GM21515 (cell line): Measurements from ENCODE around the gene KRT4.
"Not testable (repeated sequence)": the region's sequence is repeated elsewhere in the genome, so short reads cannot be mapped to it uniquely, and the experiment has no call there.

ENCODE experiments used
- ATAC-seq: cut with Tn5 transposase; IDR thresholded peaks from one replicate; pipeline ENCODE4 v1.9.1; 2021; ENCODE audit not compliant: unreplicated experiment

Gene KRT4

DNA sequence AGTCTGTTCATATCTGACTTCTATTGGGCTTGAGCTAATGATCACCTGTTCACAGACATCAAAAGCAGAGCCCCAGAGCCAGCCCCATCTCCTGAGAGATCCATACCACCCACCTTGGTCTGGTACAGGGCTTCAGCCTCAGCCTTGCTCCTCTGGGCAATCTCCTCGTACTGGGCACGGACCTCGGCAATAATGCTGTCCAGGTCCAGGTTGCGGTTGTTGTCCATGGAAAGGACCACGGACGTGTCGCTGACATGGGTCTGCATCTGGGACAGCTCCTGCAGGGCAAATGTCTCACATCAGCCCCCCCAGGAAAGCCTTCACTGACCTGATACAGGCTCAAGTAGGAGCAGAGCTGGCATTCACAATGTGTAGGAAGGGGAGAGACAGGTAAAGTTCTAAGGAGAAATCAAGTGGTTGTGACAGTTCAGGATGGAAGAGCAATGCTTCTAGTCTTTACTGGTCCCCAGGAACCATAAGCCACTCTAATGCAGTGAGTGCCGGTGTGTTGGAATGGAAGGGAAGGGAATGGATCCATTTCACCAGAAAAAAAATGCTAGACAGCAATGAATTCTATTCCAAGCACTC, 5.2 kb downstream of the KRT4 start:
- no peak for ATAC-seq

DNA sequence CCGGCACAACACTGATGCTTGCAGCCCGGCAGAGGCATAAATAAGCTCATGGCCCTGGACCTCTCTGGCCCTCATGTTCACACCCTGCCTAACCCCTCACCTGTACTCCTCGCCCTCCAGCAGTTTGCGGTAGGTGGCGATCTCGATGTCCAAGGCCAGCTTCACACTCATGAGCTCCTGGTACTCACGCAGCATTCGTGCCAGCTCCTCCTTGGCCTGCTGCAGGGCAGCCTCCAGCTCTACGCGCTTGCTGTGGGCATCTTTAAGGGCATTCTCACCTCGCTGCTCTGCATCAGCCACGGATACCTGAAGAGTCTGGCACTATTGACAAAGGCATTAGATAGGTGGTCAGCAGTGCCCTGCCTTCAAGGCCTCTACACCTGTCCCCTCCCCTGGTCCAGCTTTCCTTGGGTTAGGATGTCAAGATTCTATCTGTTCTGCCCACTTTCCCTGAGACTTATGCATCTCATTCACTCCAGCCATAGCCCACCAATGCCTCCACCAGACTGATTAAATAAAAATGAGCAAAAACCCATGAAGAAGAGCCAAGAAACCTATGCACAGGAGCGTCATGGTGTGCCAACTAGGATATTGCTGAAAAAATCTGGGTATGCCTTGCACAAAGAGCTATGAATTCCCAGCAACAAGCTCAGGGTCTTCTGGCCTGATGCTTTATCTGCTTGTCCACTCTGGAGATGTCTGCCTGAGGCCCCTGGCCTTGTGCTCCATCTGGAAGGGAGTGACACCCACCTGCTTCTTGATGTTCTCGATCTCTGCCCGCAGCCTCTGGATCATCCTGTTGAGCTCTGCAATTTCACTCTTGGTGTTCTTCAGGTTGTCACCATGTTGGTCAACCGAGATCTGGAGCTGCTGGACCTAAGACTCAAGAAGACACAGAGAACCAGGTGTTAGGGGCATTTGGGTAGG, 6.1 kb downstream of the KRT4 start:
- ATAC-seq: no peak

DNA sequence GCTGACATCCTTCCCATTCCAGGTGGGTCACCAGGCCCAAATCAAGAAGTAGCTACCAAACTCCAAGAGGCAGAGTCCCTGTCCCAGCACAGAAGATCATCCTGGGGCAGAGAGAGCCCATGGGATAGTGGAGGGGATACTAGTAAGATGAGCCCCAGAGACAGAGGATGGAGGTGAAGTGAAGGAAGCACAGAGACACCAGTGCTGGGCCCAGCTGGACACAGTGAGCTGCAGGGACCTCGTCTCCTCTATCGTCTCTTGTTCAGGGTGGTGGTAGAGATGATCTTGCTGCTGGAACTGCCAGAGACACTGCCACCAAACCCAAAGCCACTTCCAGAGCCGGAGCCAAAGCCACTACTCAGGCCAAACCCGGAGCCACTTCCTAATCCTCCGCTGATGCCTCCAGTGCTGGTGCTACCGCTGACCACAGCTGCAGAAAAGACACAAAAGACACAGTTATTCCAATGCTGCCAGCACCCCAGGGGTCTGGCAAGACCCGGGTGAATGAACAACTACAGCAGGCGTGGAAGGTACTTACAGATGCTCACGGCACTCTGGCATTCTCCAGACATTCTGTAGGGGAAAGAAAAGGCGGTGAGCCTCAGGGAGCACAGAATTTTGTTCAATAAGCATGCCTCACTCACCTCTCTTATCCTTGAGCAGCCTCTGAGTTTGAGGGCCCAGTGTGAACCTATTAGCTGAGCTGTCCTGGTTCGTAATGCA, 6.9 kb downstream of the KRT4 start:
- no peak for ATAC-seq

DNA sequence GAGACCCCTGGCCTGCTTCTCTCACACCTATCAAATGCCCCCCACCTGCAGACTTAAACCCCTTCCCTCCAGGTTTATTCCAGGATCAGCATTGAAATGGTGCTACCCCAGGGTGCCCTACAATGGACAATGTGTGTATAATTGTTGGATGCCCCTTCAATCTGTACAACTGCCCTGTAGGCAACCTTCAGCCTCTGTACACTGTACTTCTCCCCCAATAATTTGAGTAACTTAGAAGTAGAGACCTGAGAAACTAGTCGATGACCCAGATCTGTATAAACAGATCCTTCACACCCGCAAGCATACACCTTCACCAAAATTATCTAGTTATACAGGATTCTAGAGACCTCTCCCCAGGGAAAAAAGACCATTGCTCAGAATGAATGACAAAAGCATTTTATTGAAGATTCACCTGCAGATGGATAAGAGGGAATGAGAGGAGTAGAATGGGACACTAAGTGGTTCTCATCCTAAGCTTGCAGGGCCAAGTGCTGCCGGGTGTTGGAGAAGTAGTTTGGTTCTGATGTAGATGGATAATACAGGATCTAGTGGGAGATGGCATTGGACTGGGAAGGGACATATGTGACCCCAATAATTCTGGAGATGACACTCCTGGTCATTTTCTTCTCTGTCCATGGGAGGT, 7.6 kb downstream of the KRT4 start:
- ATAC-seq: no peak

DNA sequence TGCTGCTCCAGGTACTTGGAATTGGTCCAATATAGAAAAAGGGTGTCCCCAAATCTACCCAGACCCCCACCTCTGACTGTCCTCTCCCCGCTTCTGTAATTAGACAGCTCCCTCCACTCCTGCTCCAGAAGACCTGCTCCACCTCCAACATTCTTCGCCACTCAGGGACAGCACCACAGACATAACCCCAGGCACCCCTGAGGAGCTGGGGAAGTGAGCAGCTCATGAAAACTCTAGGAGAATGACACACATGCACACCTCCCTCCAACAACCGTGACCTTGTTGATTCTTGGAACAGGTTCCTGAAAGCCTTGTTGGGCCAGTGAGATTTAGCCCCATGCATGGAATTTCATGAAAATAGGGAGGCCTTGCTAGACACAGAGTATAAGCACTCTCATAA, 8.2 kb downstream of the KRT4 start:
- no peak for ATAC-seq

DNA sequence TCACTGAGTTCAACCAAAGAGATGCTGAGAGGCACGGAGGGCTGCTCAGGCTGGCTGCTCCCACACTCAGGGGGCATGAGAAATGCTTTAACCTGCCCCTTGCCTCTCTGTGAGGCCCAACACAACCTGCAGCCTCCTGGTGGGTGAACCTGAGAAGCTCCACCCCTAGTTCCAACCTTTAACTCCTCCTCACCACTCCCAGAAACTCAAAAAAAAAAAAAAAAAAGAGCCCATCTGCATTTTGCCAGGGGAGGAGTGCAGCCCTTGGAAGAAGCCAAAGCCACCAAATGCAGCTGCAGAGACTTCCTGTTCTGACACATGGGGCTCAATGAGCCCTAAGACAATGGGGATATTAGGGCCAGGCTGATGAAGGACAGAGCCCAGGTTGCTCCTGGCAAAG, 8.9 kb downstream of the KRT4 start:
- ATAC-seq: no peak

DNA sequence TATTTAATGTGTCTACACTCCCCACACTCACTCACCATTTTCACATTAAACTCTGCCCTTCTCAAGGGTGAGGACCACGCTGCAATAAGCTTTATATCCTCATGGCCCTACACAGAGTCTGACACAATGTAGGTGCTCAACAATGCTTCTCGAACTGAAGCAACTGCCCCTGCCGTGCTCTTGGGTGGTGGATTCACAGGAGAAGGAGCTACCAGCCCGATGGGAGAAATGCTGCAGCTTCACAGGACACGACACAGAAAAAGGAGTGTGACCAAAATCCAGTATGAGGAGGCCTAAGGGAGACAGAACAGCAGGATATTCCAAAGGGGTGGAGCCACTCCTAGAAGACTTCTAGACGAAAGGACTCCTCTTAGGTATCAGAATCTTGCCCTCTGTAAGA, 11.5 kb downstream of the KRT4 start:
- ATAC-seq: no peak

DNA sequence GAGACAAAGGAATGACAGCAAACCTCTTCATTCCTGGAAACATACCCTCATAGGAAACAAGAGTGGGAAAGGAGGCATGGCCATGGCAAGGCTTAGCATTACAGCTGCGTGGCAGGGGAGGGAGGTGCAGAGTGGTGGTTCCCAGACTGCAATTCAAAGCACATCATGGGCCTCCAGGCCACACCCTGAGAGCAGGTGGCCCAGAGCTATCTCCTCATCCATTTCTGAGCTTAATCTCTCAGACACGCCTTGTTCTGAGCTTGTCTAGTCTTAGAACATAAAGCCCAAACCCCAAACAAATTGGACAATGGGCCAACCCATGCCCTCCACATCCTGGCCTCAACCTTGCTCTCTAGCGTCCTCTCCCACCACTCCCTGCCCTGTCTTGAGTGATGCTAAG, 12.1 kb downstream of the KRT4 start:
- ATAC-seq: no peak

DNA sequence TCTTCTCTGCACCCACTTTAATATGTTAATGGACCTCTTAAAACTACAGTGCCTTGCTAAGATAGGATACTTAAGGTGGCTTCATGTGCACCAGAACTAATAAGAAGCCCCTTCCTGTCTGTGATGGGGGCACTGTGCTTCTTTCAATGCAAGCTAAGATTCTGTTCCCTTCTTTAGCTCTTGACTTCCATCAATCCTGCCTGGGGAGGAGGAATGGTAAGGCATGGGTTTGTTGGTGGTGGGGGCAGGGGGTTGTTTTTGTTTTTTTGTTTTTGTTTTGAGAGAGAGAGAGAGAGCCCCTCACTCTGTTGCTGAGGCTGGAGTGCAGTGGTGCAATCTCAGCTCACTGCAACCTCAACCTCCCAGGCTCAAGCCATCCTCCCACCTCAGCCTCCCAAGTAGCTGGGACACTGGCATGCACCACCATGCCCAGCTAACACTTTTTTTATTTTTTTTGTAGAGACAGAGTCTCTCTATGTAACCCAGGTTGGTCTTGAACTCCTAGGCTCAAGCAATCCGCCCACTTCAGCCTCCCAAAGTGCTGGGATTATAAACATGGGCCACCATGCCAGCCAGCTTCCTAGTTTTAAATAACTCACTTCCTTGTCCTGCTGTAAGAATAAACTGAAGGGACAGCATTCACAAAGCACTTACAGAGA, 13.5 kb downstream of the KRT4 start:
- no peak for ATAC-seq

DNA sequence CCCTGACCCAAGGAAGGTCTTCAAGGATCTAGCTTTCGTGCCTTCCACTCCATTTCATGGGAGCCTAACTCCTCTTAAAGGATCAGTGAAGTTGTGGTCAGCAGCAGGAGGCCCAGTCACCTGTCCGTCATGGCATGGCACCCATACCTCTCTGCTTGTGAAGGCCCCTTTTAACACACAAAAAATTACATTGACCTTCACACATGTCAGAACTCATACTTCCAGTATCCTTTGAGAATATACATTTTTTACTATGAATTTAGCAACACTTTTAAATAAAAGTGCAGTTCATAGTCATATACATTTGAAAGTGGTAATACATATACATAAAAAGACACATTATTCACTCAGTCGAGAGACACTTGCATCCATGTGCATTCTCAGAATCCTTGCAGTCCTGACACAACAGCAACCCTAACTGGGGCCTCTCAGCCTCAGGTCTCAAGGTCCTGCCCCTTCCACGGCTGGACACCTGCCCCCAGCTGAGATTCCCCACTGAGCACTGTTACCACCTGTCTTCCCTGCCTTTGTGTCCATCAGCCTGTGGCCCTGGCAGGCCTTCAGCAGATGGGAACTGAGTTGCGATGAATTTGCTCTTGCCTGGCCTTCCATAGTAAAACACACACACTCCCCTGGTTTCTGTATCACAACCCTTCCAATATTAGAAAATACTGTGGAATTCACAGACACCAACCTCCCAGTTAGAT, 14.3 kb downstream of the KRT4 start:
- no peak for ATAC-seq

DNA sequence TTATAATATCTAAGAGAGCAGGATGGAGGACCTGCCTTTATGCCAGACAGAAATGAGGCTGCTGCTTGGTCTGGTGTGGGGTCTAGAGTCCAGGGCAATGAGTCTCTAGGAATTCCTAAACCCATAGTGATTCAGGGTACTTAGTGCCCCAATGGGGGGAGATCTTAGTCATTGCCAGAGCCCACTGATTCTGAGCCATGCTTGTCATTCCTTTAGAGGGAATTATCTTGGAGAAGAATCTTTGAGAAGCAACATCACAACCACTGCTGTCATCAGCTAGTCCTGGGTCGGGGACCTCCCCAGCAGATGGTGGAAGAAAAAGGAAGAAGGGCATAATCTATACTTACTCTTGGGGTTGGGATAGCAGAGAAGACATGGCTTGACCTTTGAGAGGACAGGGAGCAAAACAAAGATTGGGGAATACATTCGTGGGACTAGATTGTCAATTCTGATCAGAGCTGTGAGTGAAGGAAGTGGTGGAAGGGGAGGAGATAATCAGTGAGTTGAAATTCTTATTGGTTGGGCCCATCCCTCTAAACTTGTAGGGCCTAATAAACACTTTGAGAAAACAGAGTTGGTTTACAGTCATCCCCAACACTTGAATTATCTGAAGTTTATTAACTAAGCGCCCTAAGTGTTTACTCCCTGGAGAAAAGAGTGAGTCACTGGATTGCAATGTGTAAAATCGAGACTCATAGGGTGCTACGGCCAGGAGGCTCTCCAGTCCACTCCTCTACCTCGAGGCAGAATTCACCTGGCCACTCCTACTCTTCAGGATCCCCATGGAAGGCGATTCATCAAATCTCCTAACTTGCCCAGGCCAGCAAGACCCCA, 15.0 kb downstream of the KRT4 start:
- no peak for ATAC-seq

DNA sequence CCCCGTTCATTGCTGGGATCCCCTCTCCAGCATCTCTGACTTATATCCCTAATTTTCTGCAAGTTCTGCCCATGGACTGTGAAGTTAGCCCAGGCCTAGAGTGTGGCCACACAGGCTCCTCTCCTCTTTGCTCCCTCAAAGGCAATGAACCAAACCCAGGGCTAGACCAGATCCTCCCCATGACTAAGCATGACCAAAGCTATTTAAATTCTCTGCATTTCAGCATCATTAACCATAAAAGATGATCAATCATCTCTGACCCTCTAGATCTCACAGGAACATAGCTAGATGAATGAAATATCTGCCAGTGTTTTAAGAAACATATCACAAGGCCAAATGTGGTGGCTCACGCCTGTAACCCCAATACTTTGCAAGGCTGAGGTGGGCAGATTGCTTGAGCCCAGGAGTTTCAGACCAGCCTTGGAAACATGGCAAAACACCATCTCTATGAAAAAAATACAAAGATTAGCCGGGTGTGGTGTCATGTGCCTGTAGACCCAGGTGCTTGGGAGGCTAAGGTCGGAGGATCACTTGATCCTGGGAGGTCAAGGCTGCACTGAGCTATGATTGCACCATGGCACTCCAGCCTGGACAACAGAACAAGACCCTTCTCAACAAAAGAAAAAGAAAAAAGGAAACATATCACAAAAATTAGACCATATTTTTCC, 15.8 kb downstream of the KRT4 start:
- no peak for ATAC-seq

DNA sequence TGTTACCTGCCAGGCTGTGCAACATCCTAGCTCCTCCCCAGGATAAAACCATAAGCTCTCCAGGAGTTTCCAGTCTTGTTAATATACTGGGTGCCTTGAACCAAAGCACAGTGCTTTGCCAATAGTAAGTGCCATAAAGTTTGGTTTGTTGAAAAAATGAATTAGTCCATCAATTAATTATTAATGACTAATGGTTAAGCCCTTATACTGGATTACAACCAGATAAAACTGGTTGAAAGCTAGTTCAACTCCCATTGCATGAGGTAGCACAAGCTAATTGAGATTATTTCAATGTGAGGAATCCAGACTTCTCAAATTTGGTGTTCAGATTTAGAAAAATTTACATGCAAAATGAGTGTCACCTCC, 16.4 kb downstream of the KRT4 start:
- no peak for ATAC-seq

DNA sequence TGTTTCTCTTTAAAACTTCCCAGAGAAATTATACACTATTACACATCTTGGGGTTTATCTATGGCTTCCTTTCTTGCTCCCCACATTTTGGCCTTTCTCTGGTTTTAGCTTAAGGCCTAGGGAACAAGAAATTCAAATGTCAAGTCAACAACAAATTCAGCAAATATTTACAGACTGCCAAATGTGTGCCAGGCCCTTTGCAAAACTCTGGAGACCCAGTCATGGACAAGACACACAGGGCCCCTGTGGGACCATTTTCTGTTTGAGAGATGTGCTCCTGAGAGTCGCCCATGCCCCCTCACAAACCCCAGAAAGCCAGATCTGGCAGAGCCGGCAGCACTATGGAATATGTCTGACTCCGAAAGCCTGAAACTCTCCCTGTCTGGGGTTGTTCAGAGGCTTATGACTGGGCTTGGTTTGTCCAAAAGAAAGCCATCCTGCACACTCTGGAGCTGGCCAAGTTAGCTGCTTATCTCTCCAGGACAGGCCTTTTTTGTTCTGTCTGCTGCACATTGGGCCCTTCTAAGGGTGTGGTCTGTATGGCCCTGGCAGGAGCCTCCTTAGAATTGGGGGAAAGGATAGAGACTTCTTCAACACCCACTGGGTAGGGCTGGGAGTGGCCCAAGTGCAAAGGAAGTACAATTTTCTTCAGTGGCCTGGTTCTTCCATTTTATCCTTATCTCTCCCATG, 16.9 kb downstream of the KRT4 start:
- no peak for ATAC-seq

DNA sequence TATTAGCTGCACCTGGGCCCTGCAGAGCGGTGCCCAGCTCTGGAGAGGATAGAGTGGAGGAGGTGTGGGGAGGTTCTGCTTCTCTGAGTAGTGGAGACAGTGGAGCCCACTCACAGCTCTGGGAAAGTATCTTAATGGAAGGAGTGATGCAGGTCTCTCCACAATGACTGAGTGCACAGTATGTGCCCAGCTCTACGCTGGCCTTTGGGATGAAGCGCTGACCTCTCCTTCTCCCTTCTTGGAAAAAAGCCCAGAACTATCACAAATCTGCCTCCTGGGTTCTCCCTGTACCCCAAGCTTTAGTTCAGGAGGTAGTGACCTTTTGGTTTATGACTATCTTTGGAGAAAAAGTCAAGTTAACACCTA, 17.5 kb downstream of the KRT4 start:
- ATAC-seq: no peak

DNA sequence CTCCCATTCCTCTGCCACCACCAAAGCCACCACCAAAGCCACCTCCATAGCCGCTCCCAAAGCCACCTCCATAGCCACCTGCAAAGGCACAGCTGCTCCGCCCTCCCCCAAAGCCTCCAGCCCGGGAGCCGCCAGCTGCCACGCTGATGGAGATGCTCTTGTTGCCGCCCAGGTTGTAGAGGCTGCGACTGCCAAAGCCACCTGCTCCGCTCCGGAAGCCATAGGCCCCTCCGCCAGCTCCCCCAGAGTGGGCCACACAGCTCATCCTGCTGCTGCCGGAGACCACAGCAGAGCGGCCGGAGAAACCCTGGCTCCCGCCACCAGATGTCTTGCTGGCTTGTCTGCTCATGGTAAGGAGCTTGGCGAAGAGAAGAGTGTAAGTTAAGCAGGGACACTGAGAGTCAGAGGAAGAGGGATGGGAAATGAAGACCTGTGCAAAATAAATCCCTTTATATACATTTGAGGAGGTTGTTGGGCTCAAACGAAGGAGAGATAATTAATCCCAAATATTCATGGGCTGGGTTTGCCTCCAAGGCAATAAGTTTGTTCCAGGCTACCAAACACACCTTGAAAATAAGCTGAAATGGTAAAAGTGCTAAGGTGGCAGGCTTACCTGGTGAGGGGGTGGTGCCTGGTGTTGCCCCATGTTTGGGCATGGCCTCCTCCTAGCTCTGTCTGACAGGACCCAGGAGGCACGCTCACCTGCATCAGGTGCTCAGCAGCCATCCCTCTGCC, 18.1 kb downstream of the KRT4 start, which contains the start of gene KRT3:
Gene KRT3 (minus strand): TSS at position 424 of the 735 bp plus-strand sequence. CDS start 75 bp downstream, at position 349.
- no peak for ATAC-seq

DNA sequence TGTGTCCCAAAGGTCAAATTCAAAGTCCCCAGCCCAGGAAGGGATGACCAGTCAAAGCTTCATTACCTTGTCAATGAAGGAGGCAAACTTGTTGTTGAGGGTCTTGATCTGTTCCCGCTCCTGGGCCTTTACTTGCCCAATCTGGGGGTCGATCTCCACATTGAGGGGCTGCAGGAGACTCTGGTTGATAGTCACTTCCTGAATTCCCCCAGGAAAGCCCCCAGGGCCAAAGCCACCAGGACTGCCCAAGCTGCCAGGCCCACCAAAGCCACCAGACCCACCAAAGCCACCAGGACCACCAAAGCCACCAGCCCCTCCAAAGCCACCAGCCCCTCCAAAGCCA, 18.6 kb downstream of the KRT4 start:
- not testable (repeated sequence) for ATAC-seq
